ENCODE measurements around the gene HGS.

DNA sequence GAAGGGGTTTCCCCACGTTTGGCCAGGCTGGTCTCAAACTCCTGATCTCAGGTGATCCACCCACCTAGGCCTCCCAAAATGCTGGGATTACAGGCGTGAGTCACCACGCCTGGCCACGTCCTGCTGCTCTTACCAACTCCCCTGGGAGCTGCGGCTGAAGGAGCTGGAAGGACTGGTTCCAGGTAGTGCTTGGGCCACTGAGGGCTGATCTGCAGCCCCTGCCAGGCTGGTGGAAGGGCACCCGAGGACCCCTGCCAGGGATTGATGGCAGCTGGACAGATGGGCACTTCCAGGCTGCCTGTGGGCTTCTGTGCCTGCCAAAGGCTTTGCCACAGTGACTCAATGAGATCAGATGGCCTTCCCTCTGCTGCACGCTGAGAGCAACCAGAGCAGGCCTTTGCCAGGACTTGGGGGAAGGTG, 19.8 kb upstream of the HGS start:
- TF ChIP-seq ZSCAN9 (CRISPR knock-in tag; IDR thresholded peaks at IDR 0.05; ENCODE audit: borderline replicate concordance) = no peak
- TF ChIP-seq EZH2 (conservative IDR thresholded peaks at IDR 0.05; ENCODE audit: low read depth, low read length) = no peak
- TF ChIP-seq, protein P1, sequence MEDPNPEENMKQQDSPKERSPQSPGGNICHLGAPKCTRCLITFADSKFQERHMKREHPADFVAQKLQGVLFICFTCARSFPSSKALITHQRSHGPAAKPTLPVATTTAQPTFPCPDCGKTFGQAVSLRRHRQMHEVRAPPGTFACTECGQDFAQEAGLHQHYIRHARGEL (CRISPR knock-in tag; IDR thresholded peaks at IDR 0.05) = no peak
- no peak for TF ChIP-seq RELA (CRISPR knock-in tag; IDR thresholded peaks at IDR 0.05)
- no peak for TF ChIP-seq ZNF768 (CRISPR knock-in tag; IDR thresholded peaks at IDR 0.05)
